DMS 273 (cell line): Measurements from ENCODE around the gene PPM1N.
A peak's percentile ranks its signal among the peaks of the same experiment; 100 is the strongest.

Source experiments
- DNase-seq: peaks from one replicate; lab custom pipeline; 2025; ENCODE audit not compliant: unreplicated experiment; lab: John Stamatoyannopoulos, UW

The PPM1N gene

DNA sequence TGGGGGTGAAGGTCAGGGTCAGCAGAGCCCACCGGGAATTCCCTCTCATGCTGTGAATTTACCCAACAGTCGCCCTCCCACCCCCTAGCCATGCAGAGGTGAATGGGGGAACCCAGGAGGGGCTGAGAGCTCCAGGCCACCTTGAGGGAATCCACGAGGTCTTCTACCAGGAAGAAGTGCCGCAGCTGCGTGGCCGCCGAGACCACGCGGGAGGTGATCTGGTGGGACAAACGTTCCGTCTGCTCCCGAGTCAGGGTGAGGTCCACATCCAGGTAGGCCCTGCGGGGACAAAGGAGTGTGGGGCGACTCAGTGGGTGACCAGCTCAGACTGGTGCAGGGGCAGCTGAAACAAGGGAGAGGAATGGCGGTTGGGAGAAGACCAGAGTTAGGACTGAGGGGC is 9.5 kb upstream of the PPM1N start:
- no peak for DNase-seq

DNA sequence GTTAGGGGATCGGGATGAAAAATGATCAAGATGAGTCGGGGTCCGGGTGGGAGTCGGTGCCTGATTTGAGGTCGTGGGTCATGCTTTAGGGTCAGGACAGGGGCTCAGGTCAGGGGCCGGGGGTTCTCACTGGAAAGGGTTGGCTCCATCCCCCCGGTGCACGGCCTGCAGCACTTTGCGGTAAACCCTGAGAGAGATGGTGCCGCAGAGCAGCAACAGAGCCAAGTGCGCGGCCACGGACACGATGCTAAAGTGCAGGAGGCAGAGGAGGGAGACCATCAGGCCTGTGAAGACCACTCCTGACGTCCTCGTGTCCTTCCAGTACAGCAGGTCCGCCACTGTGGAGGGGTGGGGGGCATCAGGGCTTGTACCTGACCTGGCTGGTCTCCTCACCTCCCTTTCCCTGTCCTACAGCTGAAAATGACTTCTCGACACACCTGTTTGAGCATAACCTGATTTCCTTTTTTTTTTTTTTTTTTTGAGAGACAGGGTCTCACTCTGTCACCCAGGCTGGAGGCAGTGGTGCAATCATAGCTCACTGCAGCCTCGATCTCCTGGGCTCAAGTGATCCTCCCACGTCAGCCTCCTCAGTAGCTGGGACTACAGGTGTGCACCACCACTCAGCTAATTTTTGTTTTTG is 8.9 kb upstream of the PPM1N start:
- DNase-seq, result no peak

DNA sequence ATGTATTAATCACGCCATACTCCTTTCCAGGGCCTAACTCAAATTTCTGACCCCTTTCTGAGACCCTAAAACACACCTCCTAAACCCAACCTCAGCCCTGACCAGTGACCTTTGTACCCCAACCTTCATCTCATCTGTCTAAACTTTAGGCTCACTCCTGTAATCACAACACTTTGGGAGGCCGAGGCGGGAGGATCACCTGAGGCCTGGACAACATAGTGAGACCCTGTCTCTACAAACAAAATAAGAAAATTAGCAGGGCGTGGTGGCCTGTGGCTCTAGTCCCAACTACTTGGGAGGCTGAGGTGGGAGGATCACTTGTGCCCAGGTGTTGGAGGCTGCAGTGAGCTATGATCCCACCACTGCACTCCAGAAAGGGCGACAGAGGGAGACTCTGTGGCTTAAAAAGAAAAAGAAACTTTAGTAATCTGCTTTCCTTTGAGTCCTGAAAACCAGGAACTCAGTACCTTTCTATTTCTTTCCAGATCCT is 6.1 kb upstream of the PPM1N start:
- no peak for DNase-seq

DNA sequence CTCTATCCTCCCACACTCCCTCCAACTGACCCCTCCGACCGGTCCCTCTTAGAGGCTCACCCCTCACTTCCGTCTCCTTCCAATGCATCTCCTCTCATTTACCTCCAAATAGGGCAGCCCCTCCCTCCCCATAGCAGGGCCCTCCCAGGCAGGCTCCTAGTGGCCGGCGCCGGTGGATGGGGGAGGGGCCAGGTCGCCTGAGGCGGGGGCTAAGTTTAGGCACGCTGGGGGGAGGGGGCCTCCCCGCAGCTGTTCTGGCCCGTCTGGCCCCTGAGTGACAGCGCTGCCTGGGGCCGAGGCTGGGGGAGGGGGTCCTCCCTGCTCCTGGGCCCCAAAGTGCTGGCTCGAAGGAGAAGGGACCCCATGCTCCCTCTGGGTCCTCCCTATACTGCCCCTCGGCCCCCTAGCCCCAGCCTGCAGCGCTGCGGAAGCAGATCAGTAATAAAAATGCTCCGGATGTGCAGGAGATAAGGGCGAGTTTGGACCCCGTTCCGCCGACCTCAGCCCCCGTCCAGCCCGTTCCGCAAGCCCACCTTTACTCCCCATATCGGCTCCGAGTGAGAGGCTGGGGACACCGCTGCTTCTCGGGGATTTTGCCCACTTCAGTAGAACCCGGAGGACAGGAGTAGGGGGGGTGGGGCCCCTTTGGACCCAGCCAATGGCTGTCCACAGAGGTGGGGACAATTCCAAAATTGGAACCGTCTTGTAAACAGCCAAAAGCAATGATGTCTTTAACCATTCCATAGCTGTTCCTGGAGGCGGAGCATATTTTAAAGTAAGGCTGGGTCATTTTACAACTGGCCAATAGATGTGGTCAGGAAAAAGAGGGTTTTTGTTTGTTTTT is 5.4 kb upstream of the PPM1N start:
- no peak for DNase-seq

DNA sequence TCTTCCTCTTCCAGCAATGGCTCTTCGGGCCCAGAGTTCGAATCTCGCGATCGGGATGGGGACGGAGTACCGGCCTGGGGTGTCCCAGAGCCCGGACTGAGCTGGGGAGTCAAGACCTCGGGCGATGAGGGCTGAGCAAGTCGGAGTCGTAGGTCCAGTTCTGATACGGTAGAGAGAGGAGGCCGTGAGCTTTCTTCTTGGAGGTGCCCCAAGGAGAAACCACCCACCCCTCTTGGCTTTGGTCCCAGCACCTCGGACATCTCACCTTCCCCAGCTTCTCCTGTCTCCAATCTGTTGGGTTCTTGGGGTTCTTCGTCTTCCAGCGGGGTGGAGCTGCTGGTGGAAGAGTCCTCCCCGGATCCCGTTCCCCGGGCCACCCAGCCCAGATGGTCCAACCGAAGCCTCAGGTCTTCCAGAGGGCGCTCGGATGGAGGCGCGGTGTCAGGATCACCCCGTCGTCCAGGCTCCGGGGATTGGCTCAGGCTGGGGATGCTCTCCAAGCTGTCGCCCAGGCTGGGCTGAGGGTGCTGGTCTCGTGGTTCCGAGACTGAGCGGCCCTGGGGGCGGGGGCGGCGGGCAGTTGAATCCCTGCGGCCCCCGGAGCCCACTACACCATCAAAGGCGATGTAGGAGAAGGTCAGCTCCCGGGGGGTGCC is 3.9 kb upstream of the PPM1N start:
- DNase-seq, result no peak

DNA sequence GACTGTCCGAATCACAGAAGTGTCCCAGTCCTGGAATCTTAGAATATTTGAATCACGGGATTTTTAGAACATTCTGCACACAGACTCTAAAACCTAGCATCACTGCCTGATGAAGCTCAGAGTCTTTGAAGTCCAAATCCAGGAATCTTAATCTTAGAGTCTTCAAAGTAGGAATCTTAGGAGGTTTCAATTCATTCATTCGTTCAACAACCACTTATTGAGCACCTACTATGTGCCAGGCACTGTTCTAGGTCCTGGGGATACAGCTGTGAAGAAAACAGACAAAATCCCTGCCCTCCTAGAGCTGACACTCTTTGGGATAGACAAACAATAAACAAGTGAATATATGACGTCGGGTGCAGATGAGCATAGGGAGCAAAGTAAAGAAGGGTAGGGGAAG is 3.1 kb upstream of the PPM1N start:
- DNase-seq, result no peak

DNA sequence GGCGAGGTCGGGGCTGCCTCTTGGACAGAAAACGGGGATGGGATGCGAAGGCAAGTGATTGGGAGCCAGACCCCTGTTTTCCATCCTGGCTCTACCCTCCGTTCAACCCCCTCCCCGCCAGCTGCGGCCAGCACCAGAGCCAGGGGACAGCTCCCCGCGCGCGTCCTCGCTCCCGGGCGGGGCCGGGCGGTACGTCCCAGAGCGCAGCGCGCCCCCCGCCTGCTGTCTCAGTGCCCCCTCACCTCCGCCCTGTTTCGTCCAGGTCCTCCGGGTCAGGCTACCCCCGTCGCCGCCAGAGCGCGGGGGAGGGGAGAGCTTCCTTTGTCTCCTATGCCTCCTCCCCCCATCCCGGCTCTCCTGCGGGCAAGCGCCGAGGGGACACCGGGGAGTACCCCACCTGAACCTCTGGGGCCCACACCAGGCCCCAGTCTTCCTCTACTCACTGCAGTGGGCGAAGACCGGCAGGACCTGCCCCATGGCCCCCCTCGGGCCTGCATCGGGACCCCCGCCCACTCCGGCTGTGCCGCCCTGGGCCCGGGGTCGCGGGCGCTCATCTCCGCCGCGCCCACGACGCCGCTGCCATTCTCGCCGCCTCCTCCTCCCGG is 1.8 kb upstream of the PPM1N start:
- DNase-seq, result peak; percentile 62

DNA sequence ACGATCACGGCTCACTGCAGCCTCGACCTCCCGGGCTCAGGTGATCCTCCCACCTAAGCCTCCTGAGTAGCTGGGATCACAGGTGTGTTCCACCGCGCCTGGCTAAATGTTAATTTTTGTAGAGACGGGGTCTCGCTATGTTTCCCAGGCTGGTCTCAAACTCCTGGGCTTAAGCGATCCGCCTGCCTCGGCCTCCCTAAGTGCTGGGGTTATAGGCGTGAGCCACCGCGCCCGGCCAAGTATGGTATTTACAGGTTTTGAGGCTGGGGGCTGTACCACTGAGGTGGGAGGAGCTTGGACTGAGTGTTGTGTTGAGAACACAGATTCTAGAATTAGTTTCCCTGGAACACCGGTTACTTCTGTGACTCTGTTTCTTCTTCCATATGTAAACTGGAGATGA is 452 bp upstream of the PPM1N start:
- DNase-seq, result no peak

DNA sequence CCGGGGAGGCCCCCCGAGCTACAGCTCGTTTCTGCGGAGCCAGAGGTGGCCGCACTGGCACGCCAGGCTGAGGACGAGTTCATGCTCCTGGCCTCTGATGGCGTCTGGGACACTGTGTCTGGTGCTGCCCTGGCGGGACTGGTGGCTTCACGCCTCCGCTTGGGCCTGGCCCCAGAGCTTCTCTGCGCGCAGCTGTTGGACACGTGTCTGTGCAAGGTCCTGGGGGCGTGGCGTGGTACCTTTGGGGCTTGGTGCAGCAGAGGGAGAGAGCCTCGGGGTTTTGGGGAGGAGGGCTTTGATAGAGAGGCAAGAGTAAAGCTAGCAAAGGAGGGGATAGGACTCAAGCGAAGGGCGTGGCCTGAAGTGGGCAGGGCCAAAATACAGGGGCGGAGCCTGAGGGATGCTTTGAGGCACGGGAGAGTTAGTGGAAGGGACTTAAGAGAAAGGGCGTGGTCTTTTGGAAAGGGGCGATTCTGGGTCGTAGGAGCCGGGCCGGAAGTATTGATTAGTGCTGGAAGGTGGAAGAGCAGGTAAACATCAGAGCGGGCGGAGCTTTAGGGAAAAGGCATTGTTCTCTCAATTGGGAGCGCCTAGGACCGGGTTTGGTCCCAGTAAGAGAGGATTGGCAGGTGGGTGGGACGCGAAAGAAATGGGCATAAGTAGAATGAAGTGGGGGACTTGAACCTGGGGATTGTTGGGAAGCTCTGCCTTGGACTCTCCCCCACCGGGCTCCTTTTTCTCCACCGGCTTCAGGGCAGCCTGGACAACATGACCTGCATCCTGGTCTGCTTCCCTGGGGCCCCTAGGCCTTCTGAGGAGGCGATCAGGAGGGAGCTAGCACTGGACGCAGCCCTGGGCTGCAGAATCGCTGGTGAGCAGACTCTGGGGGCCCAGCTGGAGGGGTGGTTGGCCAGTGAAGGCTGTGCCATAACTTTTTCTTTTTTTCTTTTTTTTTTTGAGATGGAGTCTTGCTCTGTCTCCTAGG is 1.2 kb downstream of the PPM1N start:
- DNase-seq, result peak; percentile 72

DNA sequence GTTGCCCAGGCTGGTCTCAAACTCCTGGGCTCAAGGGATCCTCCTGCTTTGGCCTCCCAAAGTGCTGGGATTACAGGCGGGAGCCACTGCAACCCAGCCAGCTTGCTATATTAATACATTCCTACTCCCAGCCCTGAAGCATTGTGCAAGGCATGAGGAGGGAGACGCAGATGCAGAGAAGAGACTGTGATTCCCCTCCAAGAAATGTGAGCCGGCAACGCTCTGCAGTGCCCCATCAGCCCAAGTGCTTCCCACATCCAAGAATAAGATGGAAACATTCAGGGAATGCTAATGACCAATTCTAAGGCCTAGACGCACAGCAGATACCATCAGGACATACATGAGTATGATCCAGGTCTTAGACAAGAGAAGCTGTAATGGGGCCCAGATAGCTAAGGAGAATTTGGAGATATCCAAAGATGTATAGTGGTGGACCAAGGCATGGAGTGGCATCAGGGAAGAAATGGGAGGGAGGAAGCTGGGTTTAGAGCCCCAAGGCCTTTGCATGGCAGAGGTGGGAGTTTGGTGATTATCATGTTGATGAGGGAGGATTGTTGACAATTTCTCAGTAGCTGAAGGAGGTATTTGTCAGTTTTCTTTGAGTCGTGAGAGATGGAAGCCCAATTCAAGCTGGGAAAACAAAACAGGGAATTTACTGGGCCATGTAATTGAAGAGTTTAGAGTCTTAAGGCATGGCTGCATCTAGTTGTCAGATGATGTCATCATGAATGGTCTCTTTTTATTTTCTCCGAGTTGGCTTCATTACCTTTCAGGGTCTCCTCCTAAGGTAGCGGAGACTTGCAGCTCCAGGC is 2.9 kb downstream of the PPM1N start:
- no peak for DNase-seq

DNA sequence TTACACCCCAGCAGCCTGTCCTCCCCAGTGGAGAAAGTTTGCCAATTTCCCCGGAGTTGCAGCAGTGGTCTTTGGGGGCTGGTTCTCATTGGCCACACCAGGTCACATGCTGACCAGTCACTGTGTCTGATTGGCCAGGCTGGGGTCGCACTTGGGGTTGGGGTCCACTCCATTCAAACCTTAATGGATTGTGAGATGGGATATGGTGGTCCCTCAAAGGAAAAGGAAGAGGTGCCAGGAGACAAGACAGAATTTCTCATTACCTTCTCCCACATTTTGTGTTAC is 3.4 kb downstream of the PPM1N start:
- no peak for DNase-seq

DNA sequence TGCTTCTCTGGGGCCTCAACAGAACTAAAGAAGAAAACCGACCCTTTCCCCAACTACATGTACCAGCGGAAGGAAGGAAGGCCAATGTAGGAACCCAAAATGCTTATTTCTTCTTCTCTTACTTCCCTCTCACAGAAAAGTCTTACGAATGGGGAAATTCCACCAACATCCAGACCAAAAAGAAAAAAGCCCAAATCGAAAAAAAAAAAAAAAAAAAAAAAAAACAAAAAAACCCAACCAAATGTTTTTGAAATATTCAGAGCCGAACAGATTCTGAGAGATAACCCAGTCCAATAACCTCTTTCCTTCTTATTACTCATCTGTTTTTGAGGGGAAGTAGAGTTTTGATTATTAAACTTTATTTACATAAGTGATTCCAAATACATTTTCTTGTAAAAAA is 3.9 kb downstream of the PPM1N start:
- DNase-seq, result no peak

DNA sequence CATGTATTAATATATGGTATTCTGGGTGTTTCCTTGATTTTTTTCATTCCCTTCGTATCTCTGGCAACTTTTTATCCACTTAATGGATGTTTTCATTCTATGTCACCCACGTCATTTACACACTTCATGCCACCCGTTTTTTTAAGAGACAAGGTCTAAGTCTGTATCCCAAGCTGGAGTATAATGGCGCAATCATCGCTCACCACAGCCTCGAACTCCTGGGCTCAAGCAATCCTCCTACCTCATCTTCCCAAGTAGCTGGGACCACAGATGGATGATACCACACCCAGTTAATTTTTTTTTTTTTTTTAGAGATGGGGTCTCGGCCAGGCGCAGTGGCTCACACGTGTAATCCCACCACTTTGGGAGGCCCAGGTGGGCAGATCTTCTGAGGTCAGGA is 5.7 kb downstream of the PPM1N start:
- no peak for DNase-seq

DNA sequence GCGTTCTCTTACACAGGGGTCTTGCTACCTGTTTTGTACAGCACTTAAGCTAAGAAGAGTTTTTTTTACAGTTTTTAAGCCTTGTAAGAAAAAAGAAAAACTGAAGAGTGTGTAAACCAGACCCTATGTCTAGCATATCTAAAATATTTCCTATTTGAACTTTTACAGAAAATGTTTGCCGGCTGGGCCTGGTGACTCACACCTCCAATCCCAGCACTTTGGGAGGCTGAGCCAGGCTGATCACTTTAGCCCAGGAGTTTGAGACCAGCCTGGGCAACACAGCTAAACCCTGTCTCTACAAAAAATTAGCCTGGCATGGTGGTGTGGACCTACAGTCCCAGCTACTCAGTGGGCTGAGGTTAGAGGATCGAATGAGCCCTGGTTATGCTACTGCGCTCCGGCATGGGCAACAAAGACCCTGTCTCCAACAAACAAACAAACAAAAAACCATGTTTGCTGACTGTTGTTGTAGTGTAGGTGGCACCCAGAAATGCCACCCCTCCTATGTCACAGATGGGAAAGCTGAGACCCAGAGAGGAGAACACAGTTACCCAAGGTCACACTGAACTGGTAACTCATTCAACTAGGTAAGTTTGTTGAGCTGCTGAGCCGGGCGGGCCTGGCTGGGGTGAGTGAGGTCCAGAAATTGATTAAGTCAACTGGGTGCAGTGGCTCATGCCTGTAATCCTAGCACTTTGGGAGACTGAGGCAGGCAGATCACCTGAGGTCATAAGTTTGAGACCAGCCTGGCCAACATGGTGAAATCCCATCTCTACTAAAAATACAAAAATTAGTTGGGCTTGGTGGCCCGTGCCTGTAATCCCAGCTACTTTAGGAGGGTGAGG is 7.1 kb downstream of the PPM1N start:
- DNase-seq, result no peak

DNA sequence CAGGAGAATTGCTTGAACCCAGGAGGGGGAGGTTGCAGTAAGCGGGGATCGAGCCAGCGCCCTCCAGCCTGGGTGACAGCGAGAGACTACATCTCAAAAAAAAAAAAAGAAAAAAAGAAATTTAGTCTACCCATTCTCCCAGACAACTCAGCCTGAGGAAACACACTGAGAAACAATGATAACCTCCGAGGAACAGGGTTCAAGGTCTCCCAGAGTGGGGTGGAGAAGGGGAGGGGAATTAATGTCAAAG is 7.7 kb downstream of the PPM1N start:
- DNase-seq, result no peak

DNA sequence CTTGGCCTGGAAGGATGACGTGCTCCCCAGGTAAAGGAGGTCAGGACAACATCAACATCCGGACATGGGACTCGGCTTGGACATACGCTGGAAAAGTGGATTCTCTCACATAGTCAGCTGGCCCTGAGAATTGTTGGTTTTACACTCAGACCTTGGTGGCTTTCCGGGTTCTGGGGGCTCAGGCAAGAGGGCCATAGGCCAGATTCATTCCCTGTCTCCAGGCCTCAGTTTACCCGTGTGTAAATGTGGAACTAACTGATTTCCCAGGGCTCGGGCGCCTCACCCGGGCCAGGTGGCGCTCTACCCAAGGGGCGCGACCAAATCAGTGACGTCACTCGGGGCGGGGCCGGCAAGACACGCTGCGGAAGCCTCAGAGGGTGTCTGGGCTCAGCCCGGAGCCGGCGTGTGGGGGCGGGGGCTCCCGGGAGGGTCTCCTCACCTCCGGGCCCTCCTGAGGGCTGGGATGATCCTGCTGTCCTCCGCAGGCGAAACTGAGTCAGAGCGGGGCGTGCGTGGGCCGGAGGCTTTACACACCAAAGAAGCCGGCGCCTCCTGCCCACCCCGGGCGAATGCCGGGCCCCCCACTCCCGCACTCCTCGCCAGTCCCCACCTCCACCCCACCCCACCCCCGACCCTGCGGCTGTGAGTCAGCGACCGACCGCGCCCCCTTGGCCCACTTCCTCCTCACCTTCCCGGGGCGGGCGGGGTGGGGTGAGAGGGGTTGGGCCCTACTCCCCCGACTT is 8.2 kb downstream of the PPM1N start:
- DNase-seq, result peak; percentile 97

DNA sequence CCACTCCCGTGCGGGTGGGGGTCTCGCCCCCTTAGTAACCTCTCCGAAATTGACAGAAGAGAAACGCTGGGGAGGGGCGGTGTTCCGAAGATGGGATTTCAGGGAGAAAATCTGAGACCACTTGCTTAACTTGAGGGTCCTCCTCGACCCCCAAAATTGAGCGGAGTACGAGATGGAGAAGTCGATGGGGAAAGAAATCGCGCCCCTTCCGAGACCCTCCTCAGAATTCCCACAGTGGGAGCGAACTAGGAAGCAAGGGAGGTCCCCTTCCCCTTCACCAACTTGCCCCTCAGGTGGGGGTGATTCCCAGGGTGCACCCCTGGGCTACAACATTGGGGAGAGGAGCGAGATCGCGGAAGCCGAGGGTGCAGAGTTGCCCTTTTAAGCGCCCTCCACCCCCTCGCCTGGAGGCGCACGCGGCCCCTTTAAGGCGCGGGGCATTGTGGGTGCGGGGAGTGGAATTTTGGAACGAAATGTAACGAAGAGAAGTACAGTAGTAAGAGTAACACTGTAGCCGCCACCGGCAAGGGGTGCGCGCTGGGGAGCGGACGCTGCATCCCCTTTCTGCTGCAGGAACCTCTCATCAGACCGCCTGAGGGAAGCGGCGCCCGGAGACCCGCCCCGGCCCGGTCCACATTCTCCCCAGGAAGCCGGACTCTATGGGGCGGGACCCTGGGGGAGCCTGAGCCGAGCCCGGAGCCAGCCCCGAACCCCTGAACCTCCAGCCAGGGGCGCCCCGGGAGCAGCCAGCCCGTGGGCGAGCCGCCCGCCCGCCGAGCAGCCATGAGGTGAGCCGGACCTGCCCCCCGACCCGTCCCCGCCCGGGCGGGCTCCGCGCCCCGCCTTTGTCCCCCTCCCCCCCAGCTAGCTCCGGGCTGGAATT is 9.0 kb downstream of the PPM1N start, which contains the start of gene VASP:
Gene VASP (plus strand): TSS at position 491 of the 883 bp plus-strand sequence. CDS start 293 bp downstream, at position 784.
- DNase-seq, result peak; percentile 94
